Left ventricle myocardium superior (tissue), 1 donor: ENCODE results near the gene CDC123. TPM values are rescaled to one million over a fixed set of nuclear protein-coding genes. Genes with fewer than 3 reads are reported as not detected.
"Not testable (repeated sequence)": the region's sequence is repeated elsewhere in the genome, so short reads cannot be mapped to it uniquely, and the experiment has no call there.

ENCODE experiments used
- ATAC-seq: fragments of 200-7000 bp; cut with Tn5 transposase; one replicate; pipeline ENCODE4 v1.9.1; 2020; ENCODE audit warnings: mild to moderate bottlenecking, moderate library complexity
- DNase-seq: peaks from one replicate; pipeline ENCODE4 v3.0.0-alpha.2; 2020
- intact Hi-C: fragments of 100-400 bp; cut with micrococcal nuclease; formaldehyde crosslinking; loops from one replicate; pipeline ENCODE4 v1.11.0; 2022
- total RNA-seq: library from RNA; stranded (reverse); fragmentation: NEBNext Ultra II Directional; extraction: Animal tissue kit (Norgen Biotek cat#: 25700); gene quantifications from one replicate; pipeline ENCODE4 v1.2.1, GENCODE V29; 2021
- donor health status: DM: no; HTN: yes; CAD: no; lungs with severe emphysema.

The CDC123 gene
- total RNA-seq, 1 donor from 2014 or later = 54.8 TPM

DNA sequence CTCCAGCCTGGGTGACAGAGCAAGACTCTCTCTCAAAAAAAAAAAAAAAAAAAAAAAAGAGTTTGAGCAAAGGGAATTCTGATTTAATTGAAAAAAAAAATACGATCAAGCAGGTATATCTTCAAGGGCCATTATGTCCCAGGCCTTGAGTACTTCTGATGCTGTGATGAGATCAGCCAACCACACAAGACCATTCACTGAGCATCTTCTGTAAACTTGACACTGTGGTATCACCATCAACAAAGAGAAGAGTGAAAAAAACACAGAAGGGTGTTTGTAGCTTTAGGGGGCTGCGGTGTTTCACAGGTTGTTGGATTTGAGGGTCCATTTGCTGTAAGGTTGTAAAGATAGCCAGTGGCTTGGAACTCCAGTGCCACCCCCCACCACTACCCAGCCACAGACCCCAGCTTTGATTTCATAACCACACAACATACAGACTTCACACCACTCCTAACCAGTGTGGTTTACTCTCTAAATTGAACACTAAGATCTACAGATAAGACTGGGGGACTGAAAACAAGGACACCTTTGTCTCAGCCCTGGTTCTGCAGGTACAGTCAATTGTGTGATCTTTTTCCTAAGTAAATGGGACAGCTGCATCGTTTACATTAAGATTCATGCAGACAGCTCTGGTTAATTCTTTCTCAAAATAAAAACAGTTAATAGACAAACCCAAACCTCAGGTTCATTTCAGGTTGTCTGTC, 66.4 kb downstream of the CDC123 start:
- no peak for ATAC-seq
- intact Hi-C loops = loop anchor here (2.0 kb wide), 1 partner anchor 448 kb away; no protein-coding TSS in a partner anchor

DNA sequence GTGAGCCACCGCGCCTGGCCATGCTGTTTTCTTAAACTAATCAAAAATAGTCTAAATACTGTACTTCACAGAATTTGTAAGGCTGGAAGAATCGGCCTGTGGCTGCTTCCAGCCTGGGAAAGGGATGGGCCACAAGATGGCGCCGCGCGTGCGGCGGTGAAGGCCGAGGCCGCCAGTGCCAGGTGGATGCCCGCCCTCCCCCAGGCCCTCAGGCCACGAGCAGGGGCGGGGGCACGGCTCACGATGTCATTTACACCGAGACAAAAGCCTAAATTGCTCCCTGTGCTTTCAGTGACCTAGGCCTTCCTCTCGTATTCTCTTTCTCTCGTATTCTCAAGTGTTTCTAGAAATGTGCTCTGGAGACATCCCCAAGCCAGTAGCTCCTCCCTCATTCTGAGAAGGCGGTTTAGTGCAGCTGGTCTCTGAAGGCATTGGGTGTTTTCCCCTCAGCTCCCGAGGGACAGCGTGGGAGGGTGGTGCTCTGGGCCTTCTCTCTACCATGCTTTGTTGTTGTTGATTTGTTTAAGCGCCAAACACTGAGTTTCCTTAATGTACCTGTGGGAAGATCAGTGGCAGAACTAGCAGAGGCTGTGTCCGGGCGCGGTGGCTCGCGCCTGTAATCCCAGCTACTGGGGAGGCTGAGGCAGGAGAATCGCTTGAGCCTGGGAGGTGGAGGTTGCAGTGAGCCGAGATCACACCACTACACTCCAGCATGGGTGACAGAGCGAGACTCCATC, 68.4 kb downstream of the CDC123 start:
- ATAC-seq = peak; percentile 87
- DNase-seq = peak; percentile 89
- intact Hi-C loops = no loop called here

More for the DNA sequence above, 66.4 kb downstream of the CDC123 start:
- no peak for DNase-seq

GRCh38 chr10:12269056-12269455, 73.1 kb downstream of the CDC123 start:
- intact Hi-C loops = no loop called here
- no peak for ATAC-seq
- no peak for DNase-seq

GRCh38 chr10:12271210-12271540, 75.2 kb downstream of the CDC123 start:
- intact Hi-C loops = no loop called here
- ATAC-seq (no peak), DNase-seq (no peak)

GRCh38 chr10:12277862-12278261, 81.9 kb downstream of the CDC123 start:
- ATAC-seq, DNase-seq, intact Hi-C loops: not testable (repeated sequence)

- ATAC-seq (no peak), DNase-seq (no peak)
- intact Hi-C loops = no loop called here
These were observed 83.3 kb downstream of the CDC123 start for GRCh38 chr10:12279281-12279680.

DNA sequence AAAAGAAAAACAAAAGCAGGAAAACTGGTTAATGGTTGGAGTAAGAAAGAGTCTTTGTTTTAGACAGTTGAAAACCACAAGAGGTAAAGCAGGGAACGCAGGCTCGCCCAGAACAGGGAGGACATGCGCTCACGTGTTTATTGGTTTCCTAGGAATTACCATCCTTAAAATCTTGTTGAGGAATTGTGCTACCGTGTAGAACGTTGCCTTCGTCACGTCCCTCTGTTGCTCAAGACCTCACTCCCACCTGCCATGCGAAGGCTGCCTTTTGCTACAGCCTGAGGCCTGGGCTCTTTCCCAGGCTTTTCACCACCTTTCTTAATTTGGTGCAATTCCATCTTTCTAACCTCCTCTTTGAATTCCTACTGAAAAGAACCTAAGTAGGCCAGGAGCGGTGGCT, 91.8 kb downstream of the CDC123 start:
- ATAC-seq = no peak
- intact Hi-C loops = no loop called here
- DNase-seq = no peak

GRCh38 chr10:12297784-12298183, 101.8 kb downstream of the CDC123 start:
- DNase-seq, intact Hi-C loops, ATAC-seq: not testable (repeated sequence)

DNA sequence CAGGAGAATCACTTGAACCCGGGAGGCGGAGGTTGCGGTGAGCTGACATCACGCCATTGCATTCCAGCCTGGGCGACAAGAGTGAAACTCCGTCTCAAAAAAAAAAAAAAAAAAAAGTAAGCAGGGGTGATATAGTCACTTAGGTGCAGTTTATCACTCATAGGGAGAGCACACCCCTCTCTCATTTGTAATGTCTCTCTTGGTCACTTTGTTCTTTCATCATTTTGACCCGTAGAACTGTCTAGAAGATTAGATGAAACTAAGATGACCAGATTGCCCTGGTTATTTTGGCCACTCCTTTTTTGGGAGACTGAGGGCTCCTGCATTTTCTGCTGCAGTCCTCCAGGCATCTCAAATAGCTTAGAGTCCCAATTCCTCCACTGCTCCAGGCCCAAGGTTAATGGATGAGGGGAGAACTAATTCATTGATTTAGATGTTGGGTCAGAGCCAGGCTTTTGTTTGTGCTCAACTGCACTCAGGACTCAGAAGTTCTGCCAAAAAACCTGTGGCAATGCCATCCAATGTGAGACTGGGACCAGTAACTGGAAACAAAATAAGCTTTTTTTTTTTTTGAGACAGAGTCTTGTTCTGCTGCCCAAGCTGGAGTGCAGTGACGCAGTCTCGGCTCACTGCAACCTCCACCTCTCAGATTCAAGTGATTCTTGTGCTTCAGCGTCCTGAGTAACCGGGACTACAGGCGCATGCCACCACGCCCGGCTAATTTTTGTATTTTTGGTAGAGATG, 103.4 kb downstream of the CDC123 start:
- DNase-seq (no peak), ATAC-seq (no peak)
- intact Hi-C loops = no loop called here

Other genes with a start within 250 kb of the CDC123 start
- 19.7 TPM for gene UPF2, start 153.4 kb upstream of the CDC123 start, total RNA-seq
- gene DHTKD1, start 127.2 kb upstream of the CDC123 start, total RNA-seq = 22.2 TPM
- gene SEC61A2, start 66.5 kb upstream of the CDC123 start, total RNA-seq = 11.0 TPM
- gene NUDT5, start 297 bp upstream of the CDC123 start, total RNA-seq = 9.2 TPM
- gene CAMK1D, start 153.4 kb downstream of the CDC123 start, total RNA-seq = 8.9 TPM